ENCODE results near the gene PLEKHM3. TPM values are rescaled to one million over a fixed set of nuclear protein-coding genes. Genes with fewer than 3 reads are reported as not detected.

The PLEKHM3 gene
- total and polyA plus RNA-seq, 2 experiments from 2014 or later: 3.9 to 8.8 TPM

GRCh38 chr2:207805566-207806226, 219.6 kb downstream of the PLEKHM3 start (continued):
- TF ChIP-seq REST (IDR thresholded peaks at IDR 0.05; ENCODE audit: unreplicated experiment) (no peak), EZH2phosphoT487 (IDR thresholded peaks at IDR 0.05; ENCODE audit: unreplicated experiment) (no peak), ZNF331 (CRISPR knock-in tag; IDR thresholded peaks at IDR 0.05; ENCODE audit: low read depth) (no peak), CREB1 (CRISPR knock-in tag; IDR thresholded peaks at IDR 0.05; ENCODE audit: low read depth) (no peak)

- DNase-seq (ENCODE audit: low spot score) (no peak), ATAC-seq (no peak)
- no peaks in the 10 kb centered on the region for H3K79me2 ChIP-seq (replicated peaks; ENCODE audit: insufficient read depth)
- Mint-ChIP-seq H3K27me3 (ENCODE audit: insufficient read depth, low read depth, poor library complexity) (peaks cover 6% of the 10 kb centered on the region), H3K9me3 (no peaks in the 10 kb centered on the region; the same call in 2 of the 3 replicates), H3K4me1 (peaks cover 18% of the 10 kb centered on the region), H3K4me3 (no peak overlapping the region), H3K36me3 (ENCODE audit: low read depth) (no peaks in the 10 kb centered on the region), H3K27ac (no peak overlapping the region)
- peaks cover 3% of the 10 kb centered on the region; the same call in 1 of the 2 replicates for H3K9me2 ChIP-seq (ENCODE audit: insufficient read depth)
- no peaks in the 10 kb centered on the region for H3F3A ChIP-seq (replicated peaks; ENCODE audit: low read depth)
- no peak overlapping the region for H3K27ac ChIP-seq (ENCODE audit: low read depth)
- H2AFZ ChIP-seq: no peak overlapping the region
- H3K4me2 ChIP-seq: no peak overlapping the region
- no peaks in the 10 kb centered on the region for H3K36me3 ChIP-seq (ENCODE audit: insufficient read depth)
- no peaks in the 10 kb centered on the region for H4K20me1 ChIP-seq (replicated peaks; ENCODE audit: insufficient read depth)
- no peak for TF ChIP-seq JUNB (IDR thresholded peaks at IDR 0.05; ENCODE audit: unreplicated experiment)
- no peak for TF ChIP-seq CTCF (conservative IDR thresholded peaks at IDR 0.05; ENCODE audit: low read depth in 2 of 2)
- no peak for TF ChIP-seq ZNF114 (CRISPR knock-in tag; IDR thresholded peaks at IDR 0.05)
- TF ChIP-seq EZH2phosphoT487 (IDR thresholded peaks at IDR 0.05; ENCODE audit: unreplicated experiment): no peak
- no peak for TF ChIP-seq CREB1 (CRISPR knock-in tag; IDR thresholded peaks at IDR 0.05; ENCODE audit: low read depth)
- TF ChIP-seq ETS1 (IDR thresholded peaks at IDR 0.05): no peak
- TF ChIP-seq ZNF462 (CRISPR knock-in tag; IDR thresholded peaks at IDR 0.05): no peak
- H3K4me1 ChIP-seq (ENCODE audit: insufficient read depth): peaks cover 16% of the 10 kb centered on the region
- no peak overlapping the region for H3K4me3 ChIP-seq
- no peaks in the 10 kb centered on the region for H3K27me3 ChIP-seq (ENCODE audit: insufficient read depth)
Observed at GRCh38 chr2:207802650-207803049, 222.7 kb downstream of the PLEKHM3 start.

Measured in GM23338 (cell line).